Left renal cortex interstitium (tissue), 4 donors: ENCODE measurements around the gene IGLON5. TPM values are rescaled to one million over a fixed set of nuclear protein-coding genes. Genes with fewer than 3 reads are reported as not detected.

Source experiments
- DNase-seq, 4 donors: peaks; one replicate each; pipeline ENCODE4 v3.0.0-alpha.2; 2013; ENCODE audit warnings: low read depth in 4 of 4, low spot score in 2 of 4, missing footprints in 1 of 4
- polyA plus RNA-seq, 4 donors: library from polyadenylated mRNA; unstranded; fragments of 120-200 nt; gene quantifications; one replicate each; pipeline ENCODE4 v1.2.1, GENCODE V29; 2013; ENCODE audit not compliant: insufficient read length in 4 of 4

The IGLON5 gene
- polyA plus RNA-seq, 4 donors: 2.9 to 4.5 (median 4.2) TPM

DNA sequence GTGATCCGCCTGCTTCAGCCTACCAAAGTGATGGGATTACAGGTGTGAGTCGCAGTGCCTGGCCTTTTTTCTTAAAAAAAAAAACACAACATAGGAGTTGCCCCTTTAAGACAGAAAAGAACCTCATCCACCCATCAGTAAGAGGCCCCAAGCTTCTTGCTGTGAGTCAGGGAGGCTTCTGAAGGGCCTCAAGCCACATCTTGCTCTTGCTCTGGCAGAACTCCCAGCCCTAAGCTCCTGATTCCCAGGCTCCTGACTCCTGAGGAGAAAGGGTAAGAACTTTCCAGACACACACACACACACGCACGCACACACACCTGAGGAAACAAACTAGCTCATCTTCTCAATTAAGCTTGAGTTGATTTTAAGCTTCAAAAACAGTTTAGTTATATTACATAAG, 47.9 kb downstream of the IGLON5 start:
- DNase-seq: no peak

GRCh38 chr19:51361239-51361638, 49.8 kb downstream of the IGLON5 start:
- DNase-seq: no peak

DNA sequence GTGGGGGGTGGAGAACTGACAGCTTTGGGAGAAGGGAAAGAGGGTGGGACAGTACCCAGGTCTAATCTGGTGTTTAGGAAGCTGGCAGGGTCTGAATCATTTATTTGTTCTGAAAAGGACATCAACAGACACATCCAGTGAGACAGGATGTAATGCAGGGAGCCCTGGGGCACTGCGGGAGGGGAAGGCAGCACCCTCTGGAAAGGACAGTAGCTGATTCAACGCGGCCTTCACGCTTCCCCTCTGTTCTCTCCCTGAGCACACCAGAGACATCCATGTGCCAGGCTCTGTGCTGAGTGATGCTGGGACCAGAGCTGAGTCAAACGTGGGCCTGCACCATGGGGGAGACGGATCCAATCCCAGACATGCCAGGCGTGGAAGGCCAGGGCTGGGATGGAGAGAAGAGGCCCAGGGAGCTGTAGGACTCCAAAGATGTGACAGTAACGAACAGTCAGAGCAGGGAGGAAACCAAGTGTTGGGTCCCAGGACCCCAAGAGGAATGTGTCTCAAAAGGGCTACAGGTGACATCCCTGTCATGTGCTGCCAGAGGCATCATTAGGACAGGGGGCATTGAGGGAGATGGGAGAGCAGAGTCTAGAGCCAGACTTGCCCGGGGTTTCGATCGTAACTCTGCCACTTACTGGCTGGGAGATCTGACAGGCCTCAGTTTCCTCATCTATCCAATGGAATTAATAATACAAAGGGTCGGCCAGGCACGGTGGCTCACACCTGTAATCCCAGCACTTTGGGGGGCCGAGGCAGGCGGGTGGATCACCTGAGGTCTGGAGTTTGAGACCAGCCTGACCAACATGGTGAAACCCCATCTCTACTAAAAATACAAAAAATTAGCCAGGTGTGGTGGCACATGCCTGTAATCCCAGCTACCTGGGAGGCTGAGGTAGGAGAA, 53.0 kb downstream of the IGLON5 start:
- DNase-seq: no peak

- DNase-seq: peak in 1 of 4 donors; percentile 18
Observed at GRCh38 chr19:51365211-51365964, 53.9 kb downstream of the IGLON5 start.

- no peak for DNase-seq
Observed at GRCh38 chr19:51365965-51366388, 54.5 kb downstream of the IGLON5 start, which contains the start of gene ETFB. Gene ETFB (minus strand): TSS chr19:51366388. CDS start chr19:51366326, 62 bp downstream.

GRCh38 chr19:51366389-51367254, 55.2 kb downstream of the IGLON5 start:
- peak; percentile 90 to 97 (median 94) for DNase-seq

GRCh38 chr19:51367255-51367564, 55.8 kb downstream of the IGLON5 start:
- no peak for DNase-seq

GRCh38 chr19:51367565-51368365, 56.3 kb downstream of the IGLON5 start:
- DNase-seq: peak; percentile 82 to 97 (median 94)

DNA sequence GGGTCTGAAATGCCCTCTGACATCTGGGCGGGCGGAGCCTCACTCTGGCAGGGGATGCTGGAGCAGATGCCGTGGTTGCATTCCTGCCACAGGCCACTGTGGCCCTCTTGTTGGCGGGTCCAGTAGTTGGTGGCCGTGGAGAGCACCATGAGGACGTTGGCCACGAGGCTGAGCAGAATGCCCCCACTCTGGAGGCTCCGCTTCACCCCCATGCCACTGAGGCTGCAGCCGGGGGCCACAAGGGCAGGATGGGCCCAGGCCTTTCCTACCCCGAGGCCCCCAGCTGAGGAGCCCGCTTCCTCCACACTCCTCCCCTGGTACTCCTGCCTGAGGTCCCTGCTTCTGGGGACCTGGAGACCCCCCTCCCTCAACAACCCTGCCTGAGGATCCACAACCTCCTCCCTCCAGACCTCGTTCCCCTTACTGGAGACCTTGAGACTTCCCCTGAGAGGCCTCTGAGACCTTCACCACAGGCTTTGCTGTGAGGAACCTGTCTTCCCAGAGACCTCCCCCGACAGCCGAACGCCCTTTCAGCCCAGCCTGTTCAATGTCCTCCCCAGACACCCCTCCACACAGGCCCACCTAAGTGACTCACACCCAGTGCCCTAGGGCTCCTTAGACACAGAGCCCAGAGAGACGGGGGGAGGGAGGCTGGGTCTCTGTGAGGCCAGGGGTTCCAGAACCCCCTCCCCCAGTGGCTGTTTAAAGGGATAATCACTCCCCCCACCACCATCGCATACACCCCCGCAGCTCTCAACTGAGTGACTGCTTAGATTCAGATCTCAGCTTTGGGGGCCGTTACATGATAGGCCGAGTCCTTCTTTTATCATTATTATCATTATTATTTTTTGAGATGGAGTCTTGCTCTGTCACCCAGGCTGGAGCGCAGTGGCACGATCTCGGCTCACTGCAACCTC, 57.2 kb downstream of the IGLON5 start, which contains the start of gene CLDND2:
Gene CLDND2, minus strand, starts transcription at position 638 of the 917 bp plus-strand sequence. Its CDS starts 426 bp downstream, at position 212.
- no peak for DNase-seq

- no peak for DNase-seq
Observed at GRCh38 chr19:51370230-51370629, 58.8 kb downstream of the IGLON5 start.

GRCh38 chr19:51371186-51371690, 59.8 kb downstream of the IGLON5 start:
- DNase-seq: no peak

DNA sequence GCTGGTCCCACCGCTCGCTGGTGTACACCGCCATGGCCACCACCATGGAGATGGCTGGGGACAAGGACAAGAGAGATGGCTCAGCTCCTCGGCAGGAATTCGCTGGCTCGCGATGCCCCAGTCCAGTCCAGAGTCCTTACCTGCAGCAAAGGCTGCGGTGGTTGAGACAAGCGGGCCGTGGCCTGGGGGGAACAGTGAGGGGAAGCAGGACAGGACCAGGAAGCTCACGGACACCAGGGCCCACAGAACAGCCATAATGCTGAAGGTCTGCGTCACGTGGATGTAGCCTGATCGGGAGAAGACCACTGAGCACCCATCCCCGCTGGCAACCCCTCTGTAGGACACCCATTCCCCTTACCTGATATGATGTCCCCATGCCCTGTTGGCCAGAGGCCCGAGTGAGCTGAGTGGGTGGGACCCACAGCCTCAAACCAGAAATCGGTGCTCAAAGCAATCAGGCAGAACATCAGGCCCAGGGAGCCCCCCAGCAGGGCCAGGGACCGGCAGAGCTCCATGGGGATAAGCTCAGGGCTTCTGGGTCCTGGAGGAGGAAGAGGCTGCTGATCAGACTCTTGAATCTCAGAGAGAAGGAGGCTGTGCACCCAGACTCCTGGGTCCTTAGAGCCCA, 60.7 kb downstream of the IGLON5 start:
- no peak for DNase-seq

- DNase-seq: no peak
Observed at GRCh38 chr19:51372649-51373504, 61.4 kb downstream of the IGLON5 start, which contains the start of gene NKG7. Gene NKG7 (minus strand): TSS chr19:51372654. CDS start chr19:51372535, 119 bp downstream.

GRCh38 chr19:51375504-51376221, 64.2 kb downstream of the IGLON5 start:
- DNase-seq: no peak

GRCh38 chr19:51377422-51377821, 66.0 kb downstream of the IGLON5 start:
- DNase-seq: no peak

- DNase-seq: no peak
Observed at GRCh38 chr19:51380379-51380778, 68.9 kb downstream of the IGLON5 start.
